GM12878 (cell line): ENCODE data around the gene CTXN1. TPM values are rescaled to one million over a fixed set of nuclear protein-coding genes. Genes with fewer than 3 reads are reported as not detected.

Experiments
- ATAC-seq: fragments of 200-7000 bp; cut with Tn5 transposase; 3 replicates; pipeline ENCODE4 v1.9.1; 2020; ENCODE audit warnings: mild to moderate bottlenecking, moderate library complexity
- BruUV-seq: library from RNA; stranded (reverse); fragments of 400-500 nt; replicated peaks from 2 replicates; lab custom pipeline; 2021; lab: Mats Ljungman, UMichigan
- CTCF ChIA-PET: fragments of 300-600 bp; sonication (Branson Sonifier 250); formaldehyde crosslinking; extraction: SDS; loops from one replicate; lab custom pipeline; 2021; ENCODE audit warnings: inconsistent platforms; lab: Yijun Ruan, JAX
- POLR2A ChIA-PET: fragments of 350-600 bp; formaldehyde crosslinking; extraction: SDS; loops from one replicate; lab custom pipeline; 2021; ENCODE audit warnings: inconsistent platforms; lab: Charles Lee
- RAD21 ChIA-PET: fragments of 300-600 bp; sonication (Branson Sonifier 250); formaldehyde crosslinking; loops from one replicate; lab custom pipeline; 2023; ENCODE audit warnings: antibody characterized with exemption; ENCODE audit not compliant: unreplicated experiment; lab: Charles Lee
- SMC1A ChIA-PET: fragments of 300-600 bp; sonication (Branson Sonifier 250); formaldehyde crosslinking; loops from one replicate; lab custom pipeline; 2023; ENCODE audit not compliant: unreplicated experiment, uncharacterized antibody; lab: Charles Lee
- DNase-seq: peaks from one replicate; pipeline ENCODE4 v3.0.0-alpha.2; 2011; ENCODE audit warnings: low read depth, low spot score
- FAIRE-seq: peaks from 3 replicates; lab custom pipeline; 2011; peaks lifted over from hg19 to GRCh38; lab: Jason Lieb, UNC
- H2AFZ ChIP-seq: 2 replicates; pipeline ENCODE4 v1.6.0; 2011; ENCODE audit warnings: low read depth, low read length, control low read depth; ENCODE audit not compliant: control insufficient read depth
- H3K27ac ChIP-seq: 2 replicates; pipeline ENCODE4 v1.5.1; 2011; ENCODE audit warnings: control low read depth; ENCODE audit not compliant: control insufficient read depth, insufficient read depth
- H3K27me3 ChIP-seq, 2 experiments: replicated peaks in 1 of 2; 2 replicates each; pipeline versions ENCODE4 v1.6.0 to v1.6.1; 2011; ENCODE audit warnings: low read length in 1 of 2; ENCODE audit not compliant: control insufficient read depth in 2 of 2, insufficient read depth in 2 of 2
- H3K36me3 ChIP-seq, 2 experiments: 2 replicates each; pipeline ENCODE4 v1.5.1; 2011; ENCODE audit warnings: low read length in 1 of 2; ENCODE audit not compliant: control insufficient read depth in 2 of 2, insufficient read depth in 2 of 2
- H3K4me1 ChIP-seq: 2 replicates; pipeline ENCODE4 v1.6.1; 2011; ENCODE audit warnings: mild to moderate bottlenecking, low read length, moderate library complexity, mixed read lengths; ENCODE audit not compliant: control insufficient read depth, insufficient read depth
- H3K4me2 ChIP-seq: 2 replicates; pipeline ENCODE4 v1.6.0; 2011; ENCODE audit warnings: control low read depth; ENCODE audit not compliant: control insufficient read depth, insufficient read depth
- H3K4me3 ChIP-seq: fragments of 200-600 bp; sonication (generic); 2 replicates; pipeline ENCODE4 v1.5.1; 2016
- H3K79me2 ChIP-seq: 2 replicates; pipeline ENCODE4 v1.6.0; 2011; ENCODE audit warnings: low read length; ENCODE audit not compliant: control insufficient read depth, insufficient read depth
- H3K9ac ChIP-seq: 2 replicates; pipeline ENCODE4 v1.8.0; 2011; ENCODE audit warnings: low read length, control low read depth, mixed read lengths; ENCODE audit not compliant: control insufficient read depth, insufficient read depth
- H3K9me3 ChIP-seq: replicated peaks from 3 replicates; pipeline ENCODE4 v1.5.1; 2011; ENCODE audit warnings: mild to moderate bottlenecking, low read length; ENCODE audit not compliant: control insufficient read depth, insufficient read depth
- H4K20me1 ChIP-seq: 2 replicates; pipeline ENCODE4 v1.6.0; 2011; ENCODE audit not compliant: control insufficient read depth, insufficient read depth
- ATF2 ChIP-seq: IDR thresholded peaks from 2 replicates; pipeline ENCODE4 v1.6.1; 2012; ENCODE audit warnings: low read length, inconsistent platforms
- CBX3 ChIP-seq: fragments of 200-600 bp; sonication (generic); IDR thresholded peaks from 2 replicates; pipeline ENCODE4 v1.6.1; 2016; ENCODE audit warnings: low read depth, borderline replicate concordance
- CREM ChIP-seq: IDR thresholded peaks from 2 replicates; pipeline ENCODE4 v1.6.1; 2014; ENCODE audit warnings: antibody characterized with exemption, low read depth
- CTCF ChIP-seq, 3 experiments: IDR thresholded peaks in 2 of 3; conservative IDR thresholded peaks in 1 of 3; 2 replicates each; pipeline ENCODE4 v1.5.1; 2011; ENCODE audit warnings: low read depth in 3 of 3, low read length in 3 of 3, mild to moderate bottlenecking in 3 of 3, control low read depth in 2 of 3, moderate library complexity in 2 of 3, inconsistent platforms in 1 of 3, mixed read lengths in 1 of 3; ENCODE audit not compliant: control insufficient read depth in 2 of 3, insufficient read depth in 1 of 3; ENCODE audit errors: extremely low read depth in 1 of 3
- IRF4 ChIP-seq: IDR thresholded peaks from 2 replicates; pipeline ENCODE4 v1.6.1; 2011; ENCODE audit warnings: low read depth, low read length
- KLF5 ChIP-seq: fragments of 450-650 bp; IDR thresholded peaks from 2 replicates; pipeline ENCODE4 v1.6.1; 2014; ENCODE audit warnings: mild to moderate bottlenecking; ENCODE audit not compliant: partially characterized antibody
- RAD51 ChIP-seq: fragments of 450-650 bp; IDR thresholded peaks from 2 replicates; pipeline ENCODE4 v1.6.1; 2016; ENCODE audit warnings: moderate library complexity, mild to moderate bottlenecking, inconsistent platforms
- RBBP5 ChIP-seq: fragments of 200-600 bp; sonication (generic); conservative IDR thresholded peaks from 2 replicates; pipeline ENCODE4 v1.6.1; 2016
- RFX5 ChIP-seq: IDR thresholded peaks from 2 replicates; pipeline ENCODE4 v1.6.1; 2011; ENCODE audit warnings: low read depth, low read length, improper control_type of control experiment
- SP1 ChIP-seq: IDR thresholded peaks from one replicate; pipeline ENCODE4 v1.6.1; 2011; ENCODE audit warnings: low read depth, low read length
- SREBF1 ChIP-seq: IDR thresholded peaks from 2 replicates; pipeline ENCODE4 v1.6.1; 2012; ENCODE audit warnings: mild to moderate bottlenecking, low read length
- TCF12 ChIP-seq: IDR thresholded peaks from 2 replicates; pipeline ENCODE4 v1.6.1; 2011; ENCODE audit warnings: low read depth, mild to moderate bottlenecking, low read length
- USF1 ChIP-seq: IDR thresholded peaks from 2 replicates; pipeline ENCODE4 v1.6.1; 2011; ENCODE audit warnings: borderline replicate concordance, low read depth, mild to moderate bottlenecking, moderate library complexity, mixed read lengths, low read length; ENCODE audit not compliant: insufficient read depth; ENCODE audit errors: extremely low read length
- YBX1 ChIP-seq: fragments of 450-650 bp; IDR thresholded peaks from 2 replicates; pipeline ENCODE4 v1.6.1; 2016; ENCODE audit warnings: antibody characterized with exemption
- ZBED1 ChIP-seq: IDR thresholded peaks from 2 replicates; pipeline ENCODE4 v1.6.1; 2016; ENCODE audit warnings: borderline replicate concordance
- ZNF24 ChIP-seq: fragments of 450-650 bp; IDR thresholded peaks from 2 replicates; pipeline ENCODE4 v1.6.1; 2017; ENCODE audit warnings: antibody characterized with exemption, mild to moderate bottlenecking
- ZNF592 ChIP-seq: fragments of 450-650 bp; IDR thresholded peaks from 2 replicates; pipeline ENCODE4 v1.6.1; 2017; ENCODE audit warnings: mild to moderate bottlenecking, moderate library complexity
- WGBS: methylation state at CpG from one replicate; pipeline ENCODE4 v1.1.6; 2016; ENCODE audit warnings: low lambda C conversion rate; ENCODE audit not compliant: insufficient replicate concordance, insufficient coverage; ENCODE audit errors: missing lambda C conversion rate; 5-methylcytosine and 5-hydroxymethylcytosine counted together
- in situ Hi-C: fragments of 300-500 bp; cut with MboI; formaldehyde crosslinking; loops from 9 replicates; pipeline ENCODE4 v1.14.3; 2018; ENCODE audit warnings: mixed read lengths
- intact Hi-C: fragments of 100-400 bp; cut with micrococcal nuclease; formaldehyde crosslinking; loops from one replicate; pipeline ENCODE4 v1.14.2; 2022; ENCODE audit not compliant: unreplicated experiment
- polyA plus RNA-seq, 11 experiments: library from polyadenylated mRNA; depleted of rRNA in 4 of 11; unstranded in 6 of 11; stranded (reverse) in 5 of 11; fragments of >200 nt; fragmentation: Nextera tagmentation in 4 of 11; fragmentation: Illumina TruSeq in 1 of 11; extraction: Ambion mirVana in 4 of 11; extraction: Trizol in 1 of 11; gene quantifications; 1 replicate in 1 of 11; 2 replicates in 10 of 11; pipeline versions ENCODE4 v1.2.1 to v1.2.3, GENCODE V29; 2011 to 2016; ENCODE audit warnings: inconsistent platforms in 2 of 11, missing spikeins in 2 of 11, low read depth in 1 of 11
- total RNA-seq, 4 experiments: library from RNA; depleted of rRNA in 3 of 4; stranded (reverse); fragments of >200 nt in 3 of 4; fragmentation: Illumina TruSeq in 1 of 4; extraction: Trizol in 1 of 4; gene quantifications; 2 replicates each; pipeline versions ENCODE4 v1.2.1 to v1.2.3, GENCODE V29; 2013 to 2021

Gene CTXN1
- total and polyA plus RNA-seq, 10 of the 15 experiments (the other 5 are each of a cell fraction or from before 2014, with no cell fraction given), result 0.04 to 1.0 (median 0.38) TPM; not detected in 4

- Histone ChIP-seq H3K27me3 (no peaks in the 10 kb centered on the region), H4K20me1 (no peaks in the 10 kb centered on the region), H3K9me3 (no peaks in the 10 kb centered on the region), H3K4me3 (no peak overlapping the region), H3K4me2 (no peak overlapping the region), H3K9ac (no peak overlapping the region), H3K27ac (no peak overlapping the region), H2AFZ (no peak overlapping the region), H3K36me3 (peaks cover 40 to 42% of the 10 kb centered on the region in 2 experiments; a peak in 3 of 4 replicates)
- CTCF ChIA-PET, result interaction anchor here (1.0 to 4.0 kb wide), 4 partner anchors 25 to 274 kb away, joined by 3 to 22 read pairs (median 6); partner anchors contain the start of gene TIMM44
- WGBS, result 95% methylated on average over 11 of the region's 11 CpGs
- DNase-seq, result no peak
- BruUV-seq, result TSS peak; percentile 31
- in situ Hi-C loops, result no loop called here
- intact Hi-C loops, result no loop called here
- TF ChIP-seq KLF5 (no peak), YBX1 (no peak), RFX5 (no peak), CTCF (IDR thresholded peaks at IDR 0.05 in 2 of 3, conservative IDR thresholded peaks at IDR 0.05 in 1 of 3; ENCODE audit: control insufficient read depth in 2 of 3, extremely low read depth in 1 of 3, insufficient read depth in 1 of 3, low read depth in 3 of 3, low read length in 3 of 3) (no peak), ZNF592 (no peak), CREM (no peak), CBX3 (no peak), RAD51 (no peak), IRF4 (no peak), TCF12 (no peak), RBBP5 (no peak), SP1 (no peak), ATF2 (no peak), ZNF24 (no peak), ZBED1 (no peak), USF1 (no peak), SREBF1 (no peak)
- TF ChIP-seq, all 136 proteins: peak for 0
- RAD21 ChIA-PET, result no interaction called here
- Histone ChIP-seq H3K4me1 (no peaks in the 10 kb centered on the region), H3K79me2 (no peaks in the 10 kb centered on the region)
- ATAC-seq (no peak), FAIRE-seq (no peak)
- SMC1A ChIA-PET, result interaction anchor here (1.2 kb wide), 1 partner anchor 36 kb away, joined by 3 read pairs; the partner anchor contains the start of gene ELAVL1
- POLR2A ChIA-PET, result interaction anchor here (0.6 kb wide), 1 partner anchor 10 kb away, joined by 3 read pairs; no protein-coding TSS in a partner anchor
Observed at GRCh38 chr19:7969555-7969939, 43.6 kb upstream of the CTXN1 start.
